Chondrocyte (in vitro differentiated cells): ENCODE measurements around the gene SMAD6. TPM values are rescaled to one million over a fixed set of nuclear protein-coding genes. Genes with fewer than 3 reads are reported as not detected.

Source experiments
- DNase-seq: peaks from one replicate; pipeline ENCODE4 v3.0.0; 2021; ENCODE audit warnings: mixed read lengths, low spot score
- H3K27ac Mint-ChIP-seq: one replicate; pipeline ENCODE4 v1.8.0; 2021; ENCODE audit warnings: mild to moderate bottlenecking, moderate library complexity, mixed read lengths; ENCODE audit not compliant: unreplicated experiment
- H3K27me3 Mint-ChIP-seq: 2 replicates; pipeline ENCODE4 v1.8.0; 2021; ENCODE audit warnings: low read depth, mixed read lengths
- H3K36me3 Mint-ChIP-seq: 2 replicates; pipeline ENCODE4 v1.8.0; 2021; ENCODE audit warnings: low read depth, mixed read lengths
- H3K4me1 Mint-ChIP-seq: 2 replicates; pipeline ENCODE4 v1.8.0; 2021; ENCODE audit warnings: low read depth, mild to moderate bottlenecking, mixed read lengths
- H3K4me3 Mint-ChIP-seq: one replicate; pipeline ENCODE4 v1.8.0; 2021; ENCODE audit warnings: mild to moderate bottlenecking, moderate library complexity, mixed read lengths; ENCODE audit not compliant: unreplicated experiment
- H3K9me3 Mint-ChIP-seq: 2 replicates; pipeline ENCODE4 v1.8.0; 2021; ENCODE audit warnings: low read depth, mixed read lengths
- CTCF ChIP-seq: fragments of 200-600 bp; sonication (generic); IDR thresholded peaks from 2 replicates; pipeline ENCODE4 v1.5.0; 2021; ENCODE audit warnings: antibody characterized with exemption, mild to moderate bottlenecking, moderate library complexity
- total RNA-seq: library from RNA; stranded (reverse); gene quantifications from 3 replicates; pipeline ENCODE4 v1.2.1, GENCODE V29; 2021

Gene SMAD6
- total RNA-seq, 1 donor from 2014 or later = 5.2 TPM

GRCh38 chr15:66733976-66734375 is 31.9 kb downstream of the SMAD6 start:
- H3K9me3 Mint-ChIP-seq = no peaks in the 10 kb centered on the region
- no peaks in the 10 kb centered on the region for H3K36me3 Mint-ChIP-seq
- H3K4me1 Mint-ChIP-seq = peaks cover 34% of the 10 kb centered on the region
- H3K4me3 Mint-ChIP-seq = no peak overlapping the region
- no peak for TF ChIP-seq CTCF
- H3K27me3 Mint-ChIP-seq = no peaks in the 10 kb centered on the region
- DNase-seq = no peak
- H3K27ac Mint-ChIP-seq = no peak overlapping the region

- no peaks in the 10 kb centered on the region for H3K36me3 Mint-ChIP-seq
- H3K27ac Mint-ChIP-seq = no peak overlapping the region
- no peak for TF ChIP-seq CTCF
- H3K9me3 Mint-ChIP-seq = no peaks in the 10 kb centered on the region
- H3K4me3 Mint-ChIP-seq = no peak overlapping the region
- no peaks in the 10 kb centered on the region for H3K27me3 Mint-ChIP-seq
- DNase-seq = no peak
- peaks cover 21% of the 10 kb centered on the region for H3K4me1 Mint-ChIP-seq
These were observed 33.2 kb downstream of the SMAD6 start for GRCh38 chr15:66734961-66735908.

GRCh38 chr15:66735909-66736305 is 33.9 kb downstream of the SMAD6 start:
- H3K27me3 Mint-ChIP-seq = no peaks in the 10 kb centered on the region
- no peak overlapping the region for H3K4me3 Mint-ChIP-seq
- TF ChIP-seq CTCF = no peak
- no peaks in the 10 kb centered on the region for H3K36me3 Mint-ChIP-seq
- peaks cover 15% of the 10 kb centered on the region for H3K4me1 Mint-ChIP-seq
- H3K27ac Mint-ChIP-seq = no peak overlapping the region
- no peaks in the 10 kb centered on the region for H3K9me3 Mint-ChIP-seq
- DNase-seq = peak; percentile 27

GRCh38 chr15:66737243-66738010 is 35.4 kb downstream of the SMAD6 start:
- Mint-ChIP-seq H3K9me3 (no peaks in the 10 kb centered on the region), H3K27ac (no peak overlapping the region), H3K4me3 (no peak overlapping the region), H3K36me3 (no peaks in the 10 kb centered on the region), H3K27me3 (no peaks in the 10 kb centered on the region), H3K4me1 (peaks cover 13% of the 10 kb centered on the region)
- no peak for TF ChIP-seq CTCF
- DNase-seq = peak; percentile 69

- Mint-ChIP-seq H3K4me1 (peaks cover 13% of the 10 kb centered on the region), H3K27me3 (no peaks in the 10 kb centered on the region), H3K4me3 (no peak overlapping the region), H3K36me3 (no peaks in the 10 kb centered on the region), H3K9me3 (no peaks in the 10 kb centered on the region), H3K27ac (no peak overlapping the region)
- DNase-seq = peak; percentile 58
- TF ChIP-seq CTCF = no peak
These were observed 36.1 kb downstream of the SMAD6 start for GRCh38 chr15:66738116-66738515.
